SK-MEL-5 (cell line): ENCODE results near the gene GADD45A. TPM values are rescaled to one million over a fixed set of nuclear protein-coding genes. Genes with fewer than 3 reads are reported as not detected.
A peak's percentile ranks its signal among the peaks of the same experiment; 100 is the strongest.
"Not testable (repeated sequence)": the region's sequence is repeated elsewhere in the genome, so short reads cannot be mapped to it uniquely, and the experiment has no call there.

Experiments
- DNase-seq: peaks from one replicate; pipeline ENCODE4 v3.0.0-alpha.2; 2016; ENCODE audit warnings: low read depth, low spot score
- in situ Hi-C: cut with HindIII; loops from 2 replicates; pipeline ENCODE4 v1.10.0; 2016; ENCODE audit warnings: low sequenced_read_pairs, high pct_unique_total_duplicates, low pct_unique_long_range_greater_than_20kb
- total RNA-seq: library from RNA; depleted of rRNA; stranded (reverse); fragments of >200 nt; shearing (Covaris generic); gene quantifications from 2 replicates; pipeline ENCODE4 v1.2.3, GENCODE V29; 2014

GADD45A gene
- total RNA-seq, 1 experiment from 2014 or later: 9.4 TPM

- DNase-seq: no peak
- in situ Hi-C loops: no loop called here
These were observed 22.1 kb upstream of the GADD45A start for GRCh38 chr1:67662884-67663283.

DNA sequence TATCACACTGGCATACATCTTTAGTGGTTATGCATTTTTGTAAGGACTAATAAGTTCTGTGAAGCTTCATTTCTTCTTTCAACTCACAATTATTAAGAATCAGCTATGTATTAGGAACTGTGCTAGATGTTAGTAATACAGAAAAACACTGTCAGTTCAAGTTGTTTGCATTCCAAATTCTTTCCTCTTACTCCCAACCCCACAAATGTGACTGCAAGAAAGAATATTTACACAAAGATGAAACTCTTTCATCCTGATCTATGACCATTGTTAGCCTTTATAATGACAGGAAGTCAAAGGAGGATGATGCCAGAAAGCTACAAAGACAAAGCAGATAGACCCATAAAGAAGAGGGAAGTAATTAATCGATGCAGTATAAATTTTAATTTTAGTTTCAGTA lies 21.0 kb upstream of the GADD45A start:
- in situ Hi-C loops: no loop called here
- no peak for DNase-seq

- in situ Hi-C loops, DNase-seq: not testable (repeated sequence)
These were observed 19.7 kb upstream of the GADD45A start for GRCh38 chr1:67665307-67665706.

DNA sequence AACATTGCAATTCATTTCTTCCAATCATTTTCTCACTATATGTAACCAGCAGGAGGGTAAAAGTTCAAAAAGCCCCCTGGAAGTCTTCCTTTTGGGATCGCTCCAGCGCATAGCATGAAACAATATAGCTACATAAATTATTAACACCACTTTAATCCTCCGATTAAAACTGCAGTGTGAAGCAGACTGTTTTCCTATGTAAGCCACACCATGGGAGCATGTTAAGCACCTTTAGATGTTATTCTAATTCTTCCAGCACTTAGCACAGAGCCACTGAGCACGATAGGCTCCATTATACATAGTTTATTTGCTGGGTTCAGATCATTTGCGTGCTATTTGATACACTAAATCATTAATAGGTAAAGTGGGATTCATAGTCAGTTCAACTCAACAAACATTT lies 18.4 kb upstream of the GADD45A start:
- no peak for DNase-seq
- in situ Hi-C loops: no loop called here

- in situ Hi-C loops: no loop called here
- no peak for DNase-seq
These were observed 16.3 kb upstream of the GADD45A start for GRCh38 chr1:67668660-67669059.

DNA sequence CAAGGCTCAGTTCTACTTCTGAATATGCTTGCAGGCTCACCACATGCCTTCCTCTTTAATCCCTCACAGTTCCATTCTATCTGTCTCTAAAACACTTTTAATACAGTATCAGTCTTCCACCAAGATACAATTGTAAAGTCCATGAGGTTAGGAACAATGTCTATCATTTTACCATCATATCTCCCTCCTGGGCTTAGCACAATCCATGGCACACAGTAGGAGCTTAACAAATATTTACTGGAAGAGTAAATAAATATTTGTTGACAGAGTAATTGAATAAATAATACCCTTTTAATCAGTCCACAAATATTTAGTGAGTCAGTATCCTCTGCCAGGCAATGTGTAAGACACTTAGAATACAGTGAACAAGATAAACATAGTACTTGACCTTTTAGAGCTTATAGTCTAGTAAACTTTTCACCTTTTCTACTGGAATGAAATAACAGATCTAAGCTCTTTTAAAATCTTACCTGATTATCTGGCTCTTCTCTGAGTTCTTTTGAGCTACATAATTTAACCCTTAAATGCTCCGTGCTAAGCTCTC lies 12.7 kb upstream of the GADD45A start:
- in situ Hi-C loops: no loop called here
- no peak for DNase-seq

DNA sequence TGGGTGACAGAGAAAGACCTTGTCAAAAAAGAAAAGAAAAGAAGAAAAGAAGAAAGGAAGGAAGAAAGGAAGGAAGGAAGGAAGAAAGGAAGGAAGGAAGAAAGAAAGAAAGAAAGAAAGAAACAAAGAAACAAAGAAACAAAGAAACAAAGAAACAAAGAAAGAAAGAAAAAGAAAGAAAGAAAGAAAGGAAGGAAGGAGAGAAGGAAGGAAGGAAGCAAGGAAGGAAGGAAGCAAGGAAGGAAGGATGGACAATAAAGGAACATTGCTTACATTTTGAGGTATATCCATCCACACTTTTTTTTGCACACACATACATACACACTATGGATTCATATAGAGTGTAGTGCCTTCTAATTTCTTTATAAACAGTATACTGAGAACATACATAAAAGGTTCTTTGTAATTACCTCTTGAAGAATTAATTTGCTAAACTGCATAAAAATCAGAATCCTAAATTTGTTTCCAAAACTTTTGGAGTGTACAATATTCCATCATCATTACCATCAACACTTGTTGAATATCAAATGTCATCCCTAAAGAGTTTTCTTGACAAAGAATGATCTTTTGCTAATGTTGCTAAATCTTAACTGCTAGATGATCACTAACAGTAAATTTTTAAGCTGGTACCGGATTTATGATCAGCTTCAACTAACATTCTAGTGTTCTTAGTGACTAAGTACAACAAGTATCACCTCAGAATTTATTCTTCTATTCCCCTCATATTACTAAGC lies 11.4 kb upstream of the GADD45A start:
- no peak for DNase-seq

GRCh38 chr1:67674260-67675011 lies 10.6 kb upstream of the GADD45A start:
- no peak for DNase-seq
- in situ Hi-C loops: no loop called here

More for the DNA sequence above, 11.4 kb upstream of the GADD45A start:
- in situ Hi-C loops: no loop called here

- in situ Hi-C loops: no loop called here
- DNase-seq: no peak
These were observed 9.2 kb upstream of the GADD45A start for GRCh38 chr1:67675800-67676199.

DNA sequence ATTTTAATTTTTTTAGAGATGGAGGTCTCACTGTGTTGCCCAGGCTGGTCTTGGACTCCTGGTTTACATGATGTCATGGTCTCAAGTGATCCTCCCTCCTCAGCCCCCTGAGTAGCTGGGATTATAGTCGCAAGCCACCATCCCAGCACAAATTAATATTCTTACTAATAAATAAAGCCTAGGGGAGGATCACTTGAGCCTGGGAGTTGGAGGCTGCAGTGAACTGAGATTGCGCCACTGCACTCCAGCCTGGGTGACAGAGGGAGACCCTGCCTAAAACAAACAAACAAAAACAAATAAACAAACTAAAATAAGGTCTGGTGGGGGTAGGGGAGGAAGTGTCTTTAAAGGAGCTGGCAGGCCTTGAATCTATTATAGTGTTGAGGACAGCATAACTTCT lies 8.7 kb upstream of the GADD45A start:
- DNase-seq: no peak
- in situ Hi-C loops: no loop called here

GRCh38 chr1:67676946-67677345 lies 8.1 kb upstream of the GADD45A start:
- DNase-seq: no peak
- in situ Hi-C loops: no loop called here

- DNase-seq: no peak
- in situ Hi-C loops: no loop called here
These were observed 7.6 kb upstream of the GADD45A start for GRCh38 chr1:67677408-67677807.

GRCh38 chr1:67677930-67678329 lies 7.1 kb upstream of the GADD45A start:
- in situ Hi-C loops: no loop called here
- no peak for DNase-seq

GRCh38 chr1:67679691-67680090 lies 5.3 kb upstream of the GADD45A start:
- no peak for DNase-seq
- in situ Hi-C loops: no loop called here

GRCh38 chr1:67680486-67680885 lies 4.5 kb upstream of the GADD45A start:
- in situ Hi-C loops: no loop called here
- no peak for DNase-seq

DNA sequence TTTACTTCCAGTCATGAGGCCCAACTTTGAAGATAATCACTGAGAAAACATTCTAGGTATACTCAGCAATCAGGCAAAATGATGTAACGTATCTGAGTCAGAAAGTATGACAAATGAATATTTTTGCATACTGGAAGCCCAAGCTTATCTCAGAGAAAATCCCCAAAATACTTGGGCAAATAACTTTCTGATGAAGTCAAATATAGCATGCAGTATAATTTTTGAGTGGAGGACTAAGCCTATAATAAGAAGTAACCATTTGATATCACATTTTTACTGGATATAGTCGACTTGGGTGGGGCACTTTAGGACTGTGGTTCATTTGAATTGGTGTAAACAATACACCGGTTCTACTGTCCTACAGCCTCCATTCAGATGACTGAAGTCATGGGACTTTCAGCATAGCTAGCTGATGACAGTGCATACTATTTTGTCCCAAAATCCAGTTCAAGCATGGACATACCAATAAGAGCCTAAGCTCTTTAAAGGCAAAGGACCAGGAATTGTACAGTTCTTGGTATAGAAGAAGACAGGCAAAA lies 2.3 kb upstream of the GADD45A start:
- peak; percentile 54 for DNase-seq
- in situ Hi-C loops: no loop called here

- DNase-seq: peak; percentile 45
These were observed 1.7 kb upstream of the GADD45A start for GRCh38 chr1:67683316-67683715.

GRCh38 chr1:67683766-67684525 lies 1.1 kb upstream of the GADD45A start:
- in situ Hi-C loops: no loop called here
- no peak for DNase-seq

More at GRCh38 chr1:67683316-67683715, 1.7 kb upstream of the GADD45A start:
- in situ Hi-C loops: no loop called here
